Body of pancreas (tissue), 4 donors: Measurements from ENCODE around the gene ACKR2. TPM values are rescaled to one million over a fixed set of nuclear protein-coding genes. Genes with fewer than 3 reads are reported as not detected.

Source experiments
- ATAC-seq: fragments of 150-250 bp; one replicate; pipeline ENCODE4 v1.9.1; 2016
- DNase-seq, 4 donors: peaks; one replicate each; pipeline ENCODE4 v3.0.0-alpha.2; 2019
- H3K27ac ChIP-seq, 4 donors: fragments of 200-600 bp; sonication (generic); 1 replicate in 3 of 4; 2 replicates in 1 of 4; pipeline versions ENCODE4 v1.5.1 to v1.6.1; 2016 to 2019; ENCODE audit warnings: mild to moderate bottlenecking in 1 of 4, mixed read lengths in 1 of 4, moderate library complexity in 1 of 4
- H3K27me3 ChIP-seq, 2 donors: fragments of 200-600 bp; sonication (generic); one replicate each; pipeline ENCODE4 v1.6.0; 2016; ENCODE audit warnings: mild to moderate bottlenecking in 1 of 2
- H3K36me3 ChIP-seq, 2 donors: fragments of 200-600 bp; sonication (generic); replicated peaks in 1 of 2; 2 replicates each; pipeline ENCODE4 v1.5.1; 2016; ENCODE audit warnings: low read depth in 2 of 2; ENCODE audit not compliant: insufficient read depth in 1 of 2
- H3K4me1 ChIP-seq: fragments of 200-600 bp; sonication (generic); one replicate; pipeline ENCODE4 v1.6.0; 2016
- H3K4me3 ChIP-seq, 2 donors: fragments of 200-600 bp; sonication (generic); 1 replicate in 1 of 2; 2 replicates in 1 of 2; pipeline ENCODE4 v1.5.1; 2016 to 2019
- H3K9me3 ChIP-seq, 3 donors: fragments of 200-600 bp; sonication (generic); 1 replicate in 2 of 3; 2 replicates in 1 of 3; pipeline ENCODE4 v1.5.1; 2016
- CTCF ChIP-seq, 7 experiments: fragments of 450-650 bp in 4 of 7; fragments of 200-600 bp in 3 of 7; sonication (generic) in 3 of 7; IDR thresholded peaks; one replicate each; pipeline ENCODE4 v1.5.1; 2016 to 2019; ENCODE audit warnings: antibody characterized with exemption in 7 of 7
- POLR2A ChIP-seq, 3 donors: fragments of 450-650 bp; IDR thresholded peaks; one replicate each; pipeline ENCODE4 v1.6.1; 2016; ENCODE audit warnings: antibody characterized with exemption in 3 of 3, mild to moderate bottlenecking in 2 of 3
- WGBS, 2 donors: methylation state at CpG; one replicate each; pipeline ENCODE4 v1.1.5; 2017; 5-methylcytosine and 5-hydroxymethylcytosine counted together
- intact Hi-C: fragments of 100-400 bp; cut with DNase I; formaldehyde crosslinking; loops from one replicate; pipeline ENCODE4 v1.15.1; 2023
- total RNA-seq, 2 donors: library from RNA; depleted of rRNA; stranded (reverse); fragments of >200 nt; gene quantifications; one replicate each; pipeline ENCODE4 v1.1.0, GENCODE V29; 2016

ACKR2 gene
- total RNA-seq, 2 donors from 2014 or later = 3.3 to 3.4 TPM

DNA sequence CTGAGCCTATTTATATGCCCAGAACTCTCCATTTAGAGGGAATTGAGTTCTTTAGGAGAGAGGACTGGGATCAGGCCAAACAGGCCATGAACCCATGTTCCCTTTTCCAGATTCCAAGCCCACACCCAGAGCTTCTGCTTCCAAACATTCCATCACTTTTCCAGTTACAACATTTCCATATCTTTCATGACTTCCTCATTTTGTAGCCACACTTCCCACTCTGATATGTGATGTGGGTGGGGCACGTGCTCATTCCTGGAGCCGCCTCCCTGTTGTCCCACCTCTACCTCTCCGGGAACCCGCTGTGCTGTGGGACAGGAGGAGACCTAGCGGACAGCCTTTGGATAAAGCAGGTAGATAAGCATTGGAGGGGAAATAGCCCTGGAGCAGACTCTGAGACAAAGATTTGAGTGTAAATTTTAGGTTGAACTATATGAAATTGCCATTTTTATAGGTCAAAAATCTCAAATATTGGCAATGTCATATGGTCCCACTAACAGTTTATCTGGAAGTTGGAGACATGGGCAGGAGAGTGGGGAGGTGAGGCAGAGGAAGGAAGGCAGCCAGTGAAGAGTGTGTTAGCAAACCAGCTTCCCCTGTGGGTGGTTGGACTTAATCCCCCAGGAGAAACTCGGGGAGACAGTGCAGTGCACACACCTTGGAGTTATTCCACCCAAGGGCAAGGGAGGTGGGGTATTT is 34.6 kb downstream of the ACKR2 start:
- no peak for TF ChIP-seq POLR2A (IDR thresholded peaks at IDR 0.05)
- no peak for TF ChIP-seq CTCF (IDR thresholded peaks at IDR 0.05)
- peak; percentile 22 for ATAC-seq
- no peaks in the 10 kb centered on the region for H3K4me1 ChIP-seq
- peak in 1 of 4 donors; percentile 27 for DNase-seq
- no peak overlapping the region for H3K4me3 ChIP-seq
- intact Hi-C loops = loop anchor here (5.0 kb wide), 1 partner anchor 62 kb away; no protein-coding TSS in a partner anchor
- no peaks in the 10 kb centered on the region for H3K9me3 ChIP-seq
- 68% methylated on average over 6 of the region's 6 CpGs for WGBS, 2 donors
- no peaks in the 10 kb centered on the region for H3K36me3 ChIP-seq
- no peak overlapping the region for H3K27ac ChIP-seq
- H3K27me3 ChIP-seq = no peaks in the 10 kb centered on the region

DNA sequence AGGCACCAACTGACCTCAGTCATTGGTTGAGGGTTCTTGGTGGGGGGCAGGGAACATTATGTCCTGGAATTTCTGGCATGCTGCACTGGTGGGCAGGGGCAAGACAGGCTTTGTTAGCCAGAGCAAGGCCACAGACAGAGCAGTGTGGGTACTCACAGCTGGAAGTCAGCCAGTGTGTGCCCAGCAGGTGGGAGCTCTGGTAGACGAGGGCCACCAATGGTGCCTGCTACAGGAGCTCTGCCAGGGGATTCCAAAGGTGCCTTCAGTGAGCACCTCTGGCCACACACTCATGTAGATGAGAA is 35.1 kb downstream of the ACKR2 start:
- ATAC-seq (peak; percentile 31), DNase-seq (peak in 1 of 4 donors; percentile 31)
- Histone ChIP-seq H3K27ac (no peak overlapping the region), H3K4me3 (no peak overlapping the region), H3K27me3 (no peaks in the 10 kb centered on the region), H3K36me3 (no peaks in the 10 kb centered on the region), H3K9me3 (no peaks in the 10 kb centered on the region), H3K4me1 (no peaks in the 10 kb centered on the region)
- no peak for TF ChIP-seq CTCF (IDR thresholded peaks at IDR 0.05)
- TF ChIP-seq POLR2A (IDR thresholded peaks at IDR 0.05) = no peak
- intact Hi-C loops = loop anchor here (5.0 kb wide), 1 partner anchor 62 kb away; no protein-coding TSS in a partner anchor
- WGBS, 2 donors = 67 to 80% methylated on average over 1 of the region's 1 CpG

GRCh38 chr3:42844815-42845214 is 35.6 kb downstream of the ACKR2 start:
- Histone ChIP-seq H3K36me3 (no peaks in the 10 kb centered on the region), H3K4me1 (no peaks in the 10 kb centered on the region), H3K27me3 (no peaks in the 10 kb centered on the region), H3K27ac (no peak overlapping the region), H3K4me3 (no peak overlapping the region), H3K9me3 (no peaks in the 10 kb centered on the region)
- ATAC-seq (no peak), DNase-seq (no peak)
- no peak for TF ChIP-seq CTCF (IDR thresholded peaks at IDR 0.05)
- no peak for TF ChIP-seq POLR2A (IDR thresholded peaks at IDR 0.05)
- 78 to 91% methylated on average over 4 of the region's 4 CpGs for WGBS, 2 donors
- intact Hi-C loops = loop anchor here (5.0 kb wide), 1 partner anchor 63 kb away; no protein-coding TSS in a partner anchor

GRCh38 chr3:42846685-42847522 is 37.7 kb downstream of the ACKR2 start:
- H3K27ac ChIP-seq = no peak overlapping the region
- TF ChIP-seq POLR2A (IDR thresholded peaks at IDR 0.05) (no peak), CTCF (IDR thresholded peaks at IDR 0.05) (no peak)
- H3K27me3 ChIP-seq = no peaks in the 10 kb centered on the region
- H3K4me3 ChIP-seq = no peak overlapping the region
- peak in 1 of 4 donors; percentile 36 for DNase-seq
- ATAC-seq = no peak
- 54 to 63% methylated on average over 5 of the region's 5 CpGs for WGBS, 2 donors
- intact Hi-C loops = no loop called here
- no peaks in the 10 kb centered on the region for H3K4me1 ChIP-seq
- H3K36me3 ChIP-seq = no peaks in the 10 kb centered on the region
- H3K9me3 ChIP-seq = no peaks in the 10 kb centered on the region
